ENCODE measurements around the gene TRIM15. TPM values are rescaled to one million over a fixed set of nuclear protein-coding genes. Genes with fewer than 3 reads are reported as not detected.

TRIM15 gene
- total and polyA plus RNA-seq, 10 of the 15 experiments (the other 5 are each of a cell fraction or from before 2014, with no cell fraction given) = 0.29 TPM; not detected in 9

- TF ChIP-seq MTA2 (IDR thresholded peaks at IDR 0.05; ENCODE audit: low read depth) (0 out of 2 replicates have a peak, but pooled peaks have one; percentile 18), IRF3 (IDR thresholded peaks at IDR 0.05) (no peak), STAT3 (IDR thresholded peaks at IDR 0.05; ENCODE audit: low read depth, low read length) (peak; percentile 76; the same call in 1 of the 2 replicates), CTCF (IDR thresholded peaks at IDR 0.05 in 2 of 3, conservative IDR thresholded peaks at IDR 0.05 in 1 of 3; ENCODE audit: control insufficient read depth in 2 of 3, extremely low read depth in 1 of 3, insufficient read depth in 1 of 3, low read depth in 3 of 3, low read length in 3 of 3) (peak; percentile 98 to 100 (median 100); a peak in 5 of 6 replicates), STAT1 (conservative IDR thresholded peaks at IDR 0.05) (peak; percentile 70; the same call in 1 of the 2 replicates), PAX8 (IDR thresholded peaks at IDR 0.05) (no peak), CBX3 (IDR thresholded peaks at IDR 0.05; ENCODE audit: borderline replicate concordance, low read depth) (no peak), BCL11A (IDR thresholded peaks at IDR 0.05; ENCODE audit: low read depth, low read length) (no peak), JUND (IDR thresholded peaks at IDR 0.05; ENCODE audit: low read depth, low read length) (0 out of 2 replicates have a peak, but pooled peaks have one; percentile 14), HCFC1 (IDR thresholded peaks at IDR 0.05; ENCODE audit: low read length) (no peak), IKZF2 (IDR thresholded peaks at IDR 0.05) (peak in 1 of 2 experiments; percentile 18; a peak in 1 of 4 replicates), RBBP5 (conservative IDR thresholded peaks at IDR 0.05) (no peak), ZBTB11 (CRISPR knock-in tag; IDR thresholded peaks at IDR 0.05) (no peak), MLLT1 (IDR thresholded peaks at IDR 0.05) (peak; percentile 70; the same call in 1 of the 2 replicates), PRDM15 (CRISPR knock-in tag; IDR thresholded peaks at IDR 0.05) (no peak), CREM (IDR thresholded peaks at IDR 0.05; ENCODE audit: low read depth) (no peak)
These were observed 32.2 kb upstream of the TRIM15 start (continued) for GRCh38 chr6:30130887-30131862.

Measured in GM12878 (cell line).